Measurements from ENCODE around the gene DLG1.

Gene DLG1

DNA sequence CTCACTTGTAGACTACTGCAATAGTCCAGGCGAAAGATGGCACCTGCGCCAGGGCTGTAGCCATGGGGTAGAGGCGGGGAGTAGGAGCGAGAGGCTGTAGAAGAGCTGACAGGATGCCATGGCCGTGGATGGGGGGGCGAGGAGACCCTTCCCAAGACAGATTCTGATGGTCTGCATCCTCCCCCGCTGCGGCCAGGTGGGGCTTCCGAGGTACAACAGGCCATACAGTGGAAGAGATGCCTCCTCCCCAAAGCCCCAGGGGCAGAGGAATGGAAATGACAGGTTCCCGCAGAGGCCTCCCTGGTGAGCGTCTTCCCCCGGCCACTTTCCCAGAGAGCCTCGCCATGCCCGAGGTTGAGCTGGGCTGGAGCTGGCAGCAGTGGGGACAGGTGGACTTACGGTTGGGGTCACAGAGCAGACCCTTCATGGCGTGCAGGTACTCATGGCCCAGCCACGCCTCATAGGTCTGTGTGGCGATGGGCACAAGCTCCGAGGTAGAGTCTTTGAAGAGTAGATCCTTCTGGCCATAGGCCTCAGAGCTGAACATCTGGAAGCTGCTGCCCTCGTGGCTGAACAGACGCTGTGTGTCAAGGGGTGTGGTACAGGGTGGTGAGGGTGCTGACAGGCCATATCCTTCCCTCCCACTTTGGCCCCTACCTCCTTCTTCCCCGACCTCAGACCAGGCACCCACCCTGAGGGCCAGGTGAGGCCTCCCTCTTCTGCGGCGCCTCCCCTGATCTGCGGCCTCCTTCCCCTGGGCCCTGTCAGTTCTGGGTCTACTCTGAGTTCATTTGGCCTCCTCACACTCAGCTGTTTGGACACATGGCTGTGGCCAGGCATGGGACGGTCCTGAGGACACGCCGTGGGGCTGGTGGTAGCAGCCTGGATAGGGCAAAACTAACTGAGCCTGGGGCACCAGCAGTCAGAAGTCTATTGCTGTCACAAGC, 282.3 kb downstream of the DLG1 start:
- no peak for DNase-seq (ENCODE audit: low read depth in 3 of 3)

DNA sequence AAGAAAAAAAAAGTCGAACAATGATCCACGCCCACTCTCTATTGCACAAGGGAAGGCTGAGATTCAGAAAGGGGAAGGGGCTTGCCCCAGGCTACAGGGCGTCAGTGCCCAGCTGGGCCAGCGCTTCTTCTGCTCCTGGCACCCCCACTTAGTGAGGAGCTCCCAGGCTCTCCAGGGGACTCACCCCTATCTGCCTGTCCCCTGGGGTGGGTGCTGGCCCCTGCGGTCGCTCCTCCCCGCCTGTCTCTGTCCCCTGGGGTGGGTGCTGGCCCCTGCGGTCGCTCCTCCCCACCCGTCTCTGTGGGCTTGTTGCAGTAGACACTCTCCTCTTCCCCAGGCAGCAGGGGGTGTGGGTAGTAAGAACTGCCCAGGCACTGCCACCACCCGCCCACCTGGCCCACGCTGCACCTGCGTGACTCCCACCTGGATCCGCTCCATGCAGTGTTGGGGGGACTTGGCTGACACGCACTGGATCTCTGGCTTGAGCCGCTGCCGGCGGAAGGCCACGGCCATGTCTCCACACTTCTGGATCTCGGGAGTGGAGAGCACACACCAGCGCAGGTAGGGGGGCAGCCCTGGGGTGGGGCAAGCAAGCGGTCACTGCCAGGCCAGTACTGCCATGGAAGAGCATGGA, 283.4 kb downstream of the DLG1 start:
- DNase-seq (ENCODE audit: low read depth in 3 of 3) = no peak

DNA sequence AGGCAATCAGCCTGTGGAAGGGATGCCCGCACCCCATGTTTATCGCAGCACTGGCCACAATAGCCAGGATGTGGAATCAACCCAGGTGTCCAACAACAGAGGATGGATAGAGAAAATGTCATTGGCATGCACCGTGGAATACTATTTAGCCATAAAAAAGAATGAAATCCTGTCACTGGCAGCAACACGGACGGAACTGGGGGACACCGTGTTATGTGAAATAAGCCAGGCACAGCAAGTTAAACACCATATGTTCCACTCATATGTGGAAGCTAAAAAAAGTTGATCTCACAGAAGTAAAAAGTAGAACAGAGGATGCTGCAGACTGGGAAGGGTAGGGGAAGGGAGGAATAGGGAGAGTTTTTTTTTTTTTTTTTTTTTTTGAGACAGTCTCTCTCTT, 284.4 kb downstream of the DLG1 start:
- DNase-seq (ENCODE audit: low read depth in 3 of 3) = no peak

DNA sequence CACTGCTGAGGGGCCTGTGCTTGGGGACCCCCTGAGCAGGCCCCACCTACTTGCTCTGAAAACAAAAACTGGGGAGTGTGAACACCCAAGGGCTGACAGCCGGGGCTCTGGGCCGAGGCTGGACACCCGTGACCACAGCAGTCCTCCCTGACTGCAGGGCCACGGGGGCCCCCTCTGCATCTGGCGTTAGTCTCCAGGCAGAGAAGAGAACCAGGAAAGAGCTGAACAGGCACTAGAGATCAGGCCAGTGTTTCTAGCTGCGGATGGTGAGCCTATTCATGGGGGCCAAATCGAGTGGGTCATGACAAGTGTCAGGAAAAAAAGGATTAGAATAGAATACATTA, 285.9 kb downstream of the DLG1 start:
- DNase-seq (ENCODE audit: low read depth in 3 of 3) = no peak

DNA sequence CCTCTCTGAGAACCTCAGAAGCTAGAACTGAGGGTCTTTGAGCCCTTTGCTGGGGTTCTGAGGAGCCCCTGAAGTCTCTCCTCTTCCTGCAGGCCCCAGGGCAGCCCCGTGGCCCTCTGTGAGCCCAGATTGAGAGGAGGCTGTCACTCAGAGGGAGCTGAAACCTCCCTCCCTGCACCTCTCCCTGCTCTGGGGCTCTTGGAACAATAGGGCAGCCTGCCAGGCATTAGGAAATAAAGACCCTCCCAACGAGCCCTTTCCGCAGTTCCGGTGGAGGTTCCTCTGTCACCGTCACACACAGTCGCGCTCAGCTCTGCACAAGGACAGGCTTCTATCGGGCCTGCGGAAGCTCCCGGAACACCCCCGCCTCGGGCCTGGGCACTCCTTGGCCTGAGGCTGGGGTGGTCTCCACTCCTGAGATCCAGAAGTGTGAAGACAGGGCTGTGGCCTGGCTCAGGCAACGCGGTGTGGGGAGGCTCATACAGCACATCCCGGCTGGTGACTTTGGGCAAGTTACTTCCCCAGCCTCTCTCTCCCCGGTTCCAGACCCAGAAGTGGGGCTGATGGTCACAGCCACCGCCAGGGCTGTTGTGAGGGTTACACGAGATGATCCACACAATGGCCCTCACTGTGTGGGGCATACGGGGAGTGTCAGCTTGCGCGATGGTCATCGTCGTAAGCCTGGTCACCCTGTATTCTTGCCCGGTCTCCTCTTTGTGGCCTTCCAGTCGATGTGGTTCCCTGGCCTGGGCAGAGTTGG, 286.5 kb downstream of the DLG1 start:
- no peak for DNase-seq (ENCODE audit: low read depth in 3 of 3)

DNA sequence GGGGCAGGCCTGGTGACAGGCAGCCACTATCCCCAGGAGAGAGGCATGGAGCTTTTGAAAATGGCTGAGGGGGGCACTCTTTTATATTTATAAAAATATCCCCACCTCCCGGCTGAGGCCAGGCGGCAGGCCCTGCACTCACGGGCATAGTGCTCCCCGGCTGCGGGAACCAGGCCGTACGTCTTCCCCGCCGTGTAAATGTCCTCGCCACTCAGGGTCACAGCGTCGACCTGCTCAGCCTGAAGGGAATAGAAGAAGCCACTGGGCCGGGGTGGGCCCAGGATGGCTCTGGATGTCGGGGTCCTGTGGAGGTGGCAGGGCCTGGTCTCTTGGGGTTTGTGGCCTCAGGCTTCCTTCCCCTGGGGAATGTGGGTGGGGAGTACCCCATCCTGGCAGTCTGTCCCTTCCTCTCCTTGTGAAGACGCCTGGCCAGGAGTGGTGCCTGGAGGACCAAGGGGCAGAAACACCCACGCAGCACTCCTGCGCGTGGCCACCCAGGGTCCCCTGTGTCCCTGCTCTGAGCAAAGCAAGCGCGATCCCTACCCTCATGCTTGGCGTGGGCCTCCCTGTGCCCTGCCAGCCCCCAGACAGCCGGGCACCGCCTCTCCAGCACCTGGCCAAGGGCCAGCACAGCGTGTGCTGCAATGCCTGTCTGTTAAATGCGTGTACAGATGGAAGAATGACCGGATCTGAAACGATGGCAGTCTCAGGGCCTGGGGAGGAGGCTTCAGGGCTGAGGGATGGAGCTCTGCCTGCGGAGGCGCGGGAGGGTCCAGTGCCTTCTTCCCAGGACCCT, 287.7 kb downstream of the DLG1 start:
- DNase-seq (ENCODE audit: low read depth in 3 of 3) = no peak

DNA sequence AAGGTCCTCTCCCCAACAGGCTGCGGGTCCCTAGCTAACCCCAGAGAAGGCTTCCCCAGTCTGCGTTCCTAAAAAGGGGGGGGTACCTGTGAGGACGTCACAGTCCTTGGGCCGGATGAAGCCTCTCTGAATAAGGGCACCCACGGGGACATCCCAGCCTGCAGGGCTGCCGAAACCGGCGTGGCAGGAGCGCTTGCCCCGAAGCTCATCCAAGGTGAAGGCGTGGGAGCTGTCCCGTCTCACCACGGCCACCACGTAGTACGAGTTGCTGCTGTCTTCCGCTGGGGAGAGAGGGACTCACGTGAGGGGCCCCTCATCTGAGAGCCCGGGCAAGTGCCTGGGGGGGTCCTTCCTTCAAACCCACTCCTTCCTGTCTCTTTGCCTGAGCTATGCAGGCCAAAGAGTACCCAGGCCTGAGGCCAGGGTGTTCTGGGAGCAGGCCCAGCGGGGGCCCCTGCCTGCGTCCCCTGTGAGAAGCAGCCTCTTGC, 288.8 kb downstream of the DLG1 start:
- no peak for DNase-seq (ENCODE audit: low read depth in 3 of 3)

DNA sequence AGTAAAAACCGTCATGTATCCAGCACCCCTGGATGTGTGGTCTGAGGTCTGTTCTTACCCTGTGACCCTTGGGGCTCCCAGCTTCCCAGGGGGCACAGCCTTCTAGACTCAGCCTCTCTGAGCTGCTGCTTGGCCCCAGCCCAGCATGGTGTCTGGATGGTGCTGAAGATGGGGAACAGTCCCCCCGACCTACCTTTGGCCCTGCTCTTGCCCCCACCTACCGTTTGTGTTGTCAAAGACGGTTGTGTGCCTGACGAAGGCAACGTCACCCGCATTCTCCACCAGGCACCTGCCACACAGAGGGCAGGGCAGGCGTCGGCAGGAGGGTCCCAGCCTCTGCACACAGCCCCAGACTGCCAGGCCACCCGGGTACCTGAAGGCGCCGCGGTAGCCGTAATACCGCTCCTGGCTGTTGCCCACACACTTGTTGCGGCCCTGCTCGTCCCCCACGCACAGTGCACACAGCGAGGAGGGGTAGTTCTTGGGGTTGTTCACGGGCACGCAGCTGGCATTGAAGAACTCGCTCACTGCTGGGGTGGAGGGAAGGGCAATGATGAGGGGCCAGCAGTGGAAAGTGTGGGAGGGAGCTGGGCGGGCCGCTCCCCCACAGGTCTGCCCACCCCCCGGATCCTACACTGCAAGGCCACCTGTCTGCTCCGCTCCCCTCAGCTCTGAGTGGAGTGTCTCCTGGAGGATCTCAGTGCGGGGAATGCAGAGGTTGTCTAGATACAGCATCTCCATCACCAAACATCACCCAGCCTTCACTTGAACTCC, 289.8 kb downstream of the DLG1 start:
- DNase-seq (ENCODE audit: low read depth in 3 of 3) = no peak

DNA sequence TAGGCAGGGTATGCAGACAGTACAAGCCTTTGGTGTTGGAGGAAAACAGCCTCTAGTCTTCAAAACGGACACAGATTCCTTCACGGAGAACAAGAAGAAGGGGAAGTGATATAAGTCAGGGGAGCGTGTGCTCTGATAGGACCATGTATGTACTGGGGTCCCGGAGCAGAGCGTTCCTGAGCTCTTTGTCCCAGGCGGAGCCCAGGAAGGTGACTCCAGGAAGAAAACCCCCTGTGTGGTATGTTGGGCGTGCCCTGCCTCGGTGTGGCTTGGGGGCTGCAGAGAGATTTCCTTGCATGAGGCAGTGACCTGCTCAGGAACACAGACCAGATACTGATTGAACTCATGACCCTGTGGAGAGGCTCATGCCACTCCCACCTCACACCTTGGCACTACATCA, 290.5 kb downstream of the DLG1 start:
- DNase-seq (ENCODE audit: low read depth in 3 of 3) = no peak

DNA sequence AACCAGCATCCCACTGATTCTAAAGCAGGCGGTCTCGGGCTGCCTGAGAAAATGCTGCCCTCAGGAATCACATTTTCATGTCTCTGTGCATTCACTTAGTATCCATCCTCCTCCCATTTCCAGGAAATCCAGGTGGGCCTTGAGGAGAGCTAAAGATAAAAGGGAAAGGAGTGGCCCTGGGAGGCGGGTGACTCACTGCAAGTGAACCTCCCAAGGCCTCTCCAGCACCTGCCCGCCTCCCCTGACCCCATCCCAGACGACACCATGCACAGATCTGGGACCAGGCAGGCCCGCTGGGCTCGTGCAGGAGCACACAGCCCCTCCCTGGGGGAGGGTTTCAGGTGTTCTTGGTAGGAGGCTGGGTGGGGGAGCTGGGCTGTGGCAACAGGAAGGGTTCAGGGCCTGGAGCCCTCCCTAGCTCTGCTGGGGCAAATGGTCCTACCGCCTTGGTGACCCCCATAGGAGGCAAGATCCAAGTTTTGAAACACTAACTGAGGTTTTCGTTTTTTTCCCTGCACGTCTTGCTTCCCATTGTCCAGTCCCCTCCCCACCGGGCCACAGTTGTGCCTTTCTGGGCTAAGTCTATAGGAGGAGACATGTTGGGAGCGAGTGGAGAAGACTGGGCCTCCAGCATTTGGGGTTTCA, 291.0 kb downstream of the DLG1 start:
- DNase-seq (ENCODE audit: low read depth in 3 of 3) = no peak

DNA sequence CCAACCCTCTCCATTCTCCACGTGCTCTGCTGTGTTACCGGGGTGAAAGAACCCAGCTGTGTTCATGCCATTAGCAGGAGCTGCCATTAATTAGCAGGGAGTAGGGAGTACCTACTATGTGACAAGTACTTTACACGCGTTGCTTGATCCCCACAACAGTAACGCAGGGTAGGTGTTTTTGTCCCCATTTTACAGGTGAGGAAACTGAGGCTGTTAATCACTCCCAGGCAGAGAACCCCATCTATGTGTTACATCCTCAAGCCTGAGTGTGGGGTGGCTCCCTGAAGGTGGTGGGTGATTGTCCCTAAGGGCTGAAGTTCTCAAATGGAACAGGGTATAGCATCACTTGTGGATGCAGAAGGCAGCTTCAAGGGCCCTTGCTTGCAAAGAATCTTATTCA, 291.6 kb downstream of the DLG1 start:
- DNase-seq (ENCODE audit: low read depth in 3 of 3) = no peak

DNA sequence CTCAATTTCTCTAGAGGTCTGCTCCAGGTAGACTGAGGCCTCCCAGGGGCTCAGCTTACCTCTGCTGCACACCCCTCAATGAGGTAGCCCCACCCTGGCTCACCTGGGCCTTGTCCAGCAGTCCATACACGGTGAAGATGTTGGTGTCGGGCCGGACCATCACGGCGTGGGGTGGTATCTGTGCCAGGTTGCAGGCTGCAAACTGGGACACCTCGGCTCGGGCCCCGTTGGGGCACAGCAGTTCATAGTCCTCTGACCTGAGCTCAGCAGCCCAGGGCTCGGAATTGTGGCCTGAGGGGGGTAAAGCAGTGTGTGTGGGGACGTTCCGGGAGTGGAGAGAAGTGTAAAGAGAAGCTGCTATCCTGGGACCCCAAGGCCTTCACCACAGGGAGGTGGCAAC, 292.0 kb downstream of the DLG1 start:
- DNase-seq (ENCODE audit: low read depth in 3 of 3) = no peak

DNA sequence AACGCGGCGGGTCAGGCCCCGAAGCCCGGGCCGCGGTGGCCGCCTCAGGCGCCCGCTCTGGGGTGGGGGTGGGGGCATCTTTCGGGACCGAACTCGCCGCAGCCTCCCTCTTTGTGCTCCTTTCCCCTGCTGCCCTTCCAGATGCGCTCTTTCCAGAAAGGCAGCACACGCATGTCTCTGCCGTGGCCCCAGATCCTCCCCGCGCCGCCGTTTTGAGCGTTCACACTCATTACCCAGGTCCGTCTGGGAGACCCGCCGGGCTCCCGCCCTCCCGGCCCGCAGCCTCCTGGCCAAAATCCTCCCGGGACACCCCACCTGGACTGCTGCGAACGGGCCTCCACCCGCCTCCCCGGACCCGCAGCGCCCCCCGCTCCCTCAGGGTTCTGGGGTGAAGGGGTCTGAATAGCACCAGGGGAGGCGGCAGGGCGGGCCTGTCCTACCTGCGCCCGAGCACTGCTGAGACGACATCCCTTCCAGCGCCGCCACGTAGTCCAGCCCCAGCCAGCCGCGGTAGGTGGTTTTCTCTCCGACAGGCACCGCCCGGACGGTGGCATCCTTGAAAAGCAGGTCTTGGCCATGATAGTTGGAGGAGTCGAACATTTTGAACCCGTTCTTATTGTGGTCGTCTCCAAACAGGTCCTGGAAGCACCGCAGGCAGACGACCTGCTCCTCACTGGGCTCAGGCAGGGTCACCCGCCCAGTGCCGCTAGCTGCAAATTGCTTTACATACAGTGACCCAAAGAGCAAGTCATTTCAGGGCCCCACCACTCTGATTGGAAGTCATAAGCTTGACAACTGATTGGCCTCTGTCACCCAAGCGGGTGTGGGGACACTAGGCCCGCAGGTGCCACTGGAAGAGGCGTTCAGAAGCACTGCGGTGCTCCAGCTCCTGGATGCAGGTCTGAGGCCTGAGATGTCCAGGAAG, 294.7 kb downstream of the DLG1 start:
- DNase-seq (ENCODE audit: low read depth in 3 of 3) = peak in 1 of 3 experiments; percentile 28

DNA sequence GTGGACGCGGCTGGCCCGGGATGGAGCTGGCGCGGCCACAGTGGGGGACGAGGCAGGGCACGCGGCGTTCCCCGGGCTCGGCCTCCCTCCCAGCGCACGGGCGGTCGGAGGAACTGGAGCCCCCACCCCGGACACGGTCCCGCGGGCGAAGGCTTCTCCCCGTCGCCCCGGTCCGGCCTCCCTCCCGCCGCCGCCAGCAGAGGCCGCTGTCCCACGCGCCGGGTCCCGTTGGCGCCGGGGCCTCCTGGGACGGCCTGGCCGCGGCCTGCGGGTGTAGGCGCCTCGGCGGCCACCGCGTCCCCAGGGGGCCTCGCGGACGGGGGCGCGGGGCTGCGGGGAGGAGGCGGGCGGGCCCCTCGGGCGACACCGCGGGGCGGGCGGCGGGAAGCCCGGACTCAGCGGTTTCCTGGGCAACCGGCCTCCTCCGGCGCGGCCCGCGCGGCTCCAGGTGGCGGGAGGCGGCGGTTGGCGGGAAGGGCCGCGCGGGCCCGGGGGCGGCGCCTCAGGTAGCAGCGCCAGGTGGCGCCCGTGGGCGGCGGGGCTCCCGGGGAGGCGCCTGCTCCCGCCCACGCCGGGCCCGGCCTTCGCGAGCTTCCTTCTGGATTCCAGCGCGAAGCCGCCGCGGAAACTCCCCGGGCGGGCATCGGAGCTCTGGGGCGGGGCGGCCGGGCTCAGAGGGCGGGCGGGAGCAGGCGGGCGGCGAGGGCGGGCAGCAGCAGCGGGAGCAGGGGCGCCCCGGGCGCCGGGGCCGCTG, 295.5 kb downstream of the DLG1 start:
- DNase-seq (ENCODE audit: low read depth in 3 of 3) = peak; percentile 47 to 87 (median 69)

DNA sequence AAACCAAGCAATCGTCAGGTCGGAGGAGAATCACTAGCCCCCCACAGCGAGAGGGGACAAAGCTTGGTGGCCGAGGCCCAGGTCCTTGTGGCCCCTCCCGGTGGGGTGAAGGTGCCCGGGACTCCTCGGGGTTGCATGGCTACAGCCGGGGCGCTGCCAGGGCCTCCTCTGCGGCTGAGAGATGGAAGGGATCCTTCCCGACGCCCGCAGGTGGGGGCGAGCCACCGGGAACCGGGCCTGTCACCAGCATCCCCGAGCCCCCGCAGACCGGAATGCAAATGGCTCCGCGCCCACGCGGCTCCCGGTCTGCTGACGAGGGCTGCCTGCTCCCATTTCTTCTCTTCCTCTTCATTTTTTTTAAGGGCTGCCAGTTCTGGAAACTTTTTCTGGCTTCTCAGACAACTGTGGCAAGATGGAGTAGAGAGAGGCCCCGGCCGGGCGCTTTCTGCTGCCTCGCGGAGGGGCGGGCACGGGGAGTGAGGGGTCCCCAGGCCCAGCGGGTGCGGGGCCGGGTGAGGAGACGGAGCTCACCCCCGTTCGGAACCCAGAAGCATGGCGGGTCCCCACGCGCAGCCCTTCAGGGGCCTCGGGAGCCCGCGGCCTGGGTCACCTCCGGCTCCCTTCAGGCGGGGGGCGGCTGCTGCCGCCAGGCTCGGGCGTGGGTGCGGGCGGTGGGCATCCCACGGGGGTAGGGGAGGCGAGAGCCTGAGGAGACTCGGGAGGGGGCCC, 296.3 kb downstream of the DLG1 start:
- DNase-seq (ENCODE audit: low read depth in 3 of 3) = no peak

DNA sequence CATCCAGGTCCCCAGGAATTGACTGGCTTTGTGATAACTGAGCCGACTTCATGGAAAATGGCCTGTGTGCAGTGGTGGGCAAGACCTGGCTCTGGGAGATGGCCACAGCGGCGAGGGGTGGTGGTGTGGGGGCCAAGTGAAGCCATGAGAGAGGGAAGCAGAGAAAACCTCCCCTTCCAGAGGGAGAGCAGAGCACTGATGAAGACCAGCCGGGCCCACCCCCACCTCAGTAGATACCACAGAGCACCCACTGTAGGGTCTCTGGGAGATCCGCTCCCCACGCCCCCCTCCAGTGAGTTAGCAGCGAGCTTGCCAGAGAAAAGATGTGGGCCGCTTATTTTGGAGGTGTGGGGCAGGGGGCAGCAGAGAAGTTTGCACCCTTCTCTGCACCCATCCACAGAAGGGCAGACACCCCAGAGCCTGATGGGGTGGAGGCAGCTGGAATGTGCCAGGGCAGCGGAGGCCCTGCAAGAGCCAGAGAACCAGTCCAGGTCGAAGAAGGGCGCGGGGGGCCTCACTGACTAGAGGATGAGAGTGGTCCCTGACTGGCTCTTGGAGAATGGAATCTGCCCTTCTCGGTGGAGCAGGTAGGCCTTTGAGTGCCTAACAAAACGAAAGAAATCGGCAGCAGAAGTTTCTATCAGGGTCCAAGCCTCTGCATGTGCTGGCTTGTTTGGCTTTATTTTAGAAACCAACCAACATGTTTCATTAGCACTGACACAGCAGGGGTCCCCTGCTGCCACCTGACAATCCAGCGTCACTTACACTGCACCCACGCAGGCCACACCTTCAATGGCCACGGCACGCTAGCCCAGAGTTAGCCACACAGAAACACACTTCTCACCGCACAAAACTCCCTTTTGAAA, 297.1 kb downstream of the DLG1 start:
- DNase-seq (ENCODE audit: low read depth in 3 of 3) = no peak

DNA sequence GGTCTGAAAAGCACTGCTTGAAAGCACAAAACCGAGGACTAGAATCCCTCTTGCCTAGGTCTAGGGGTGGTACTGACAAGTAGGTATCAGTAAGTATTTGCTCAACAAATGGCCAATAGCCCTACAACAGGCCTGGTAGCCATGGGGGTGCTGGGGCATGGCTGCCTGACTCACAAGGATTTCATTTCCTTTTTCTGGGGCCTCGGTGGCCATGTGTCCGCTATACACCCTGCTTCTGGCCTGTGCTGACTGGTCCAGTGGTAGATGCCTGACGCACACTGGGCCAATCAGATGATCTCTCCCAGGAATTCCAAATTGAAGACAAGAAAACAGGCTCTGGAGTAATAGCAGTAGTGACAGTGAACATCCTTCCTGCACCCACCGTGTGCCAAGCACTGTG, 298.2 kb downstream of the DLG1 start:
- no peak for DNase-seq (ENCODE audit: low read depth in 3 of 3)
